ENCODE results near the gene CXorf66. TPM values are rescaled to one million over a fixed set of nuclear protein-coding genes. Genes with fewer than 3 reads are reported as not detected.

CXorf66 gene
- total RNA-seq = not detected in 3 replicates
- long read RNA-seq = 0 reads

- H3K36me3 Mint-ChIP-seq (ENCODE audit: low read depth) = no peaks in the 10 kb centered on the region
- peaks cover 24% of the 10 kb centered on the region for H3K9me3 Mint-ChIP-seq (ENCODE audit: low read depth)
- no peak for DNase-seq (ENCODE audit: low spot score)
- H3K27ac Mint-ChIP-seq (ENCODE audit: unreplicated experiment) = no peak within 1 kb of the TSS
- H3K4me1 Mint-ChIP-seq (ENCODE audit: low read depth) = no peaks in the 10 kb centered on the region
- no peak for TF ChIP-seq CTCF (IDR thresholded peaks at IDR 0.05)
- H3K27me3 Mint-ChIP-seq (ENCODE audit: low read depth) = peaks cover 7% of the 10 kb centered on the region
- H3K4me3 Mint-ChIP-seq (ENCODE audit: unreplicated experiment) = no peak within 1 kb of the TSS
These were observed at the start of gene CXorf66 for GRCh38 chrX:139965421-139965820. TSS of gene CXorf66 (minus strand) at chrX:139965521. CDS start at chrX:139965496, 25 bp downstream.

- no peak for DNase-seq (ENCODE audit: low spot score)
- H3K27ac Mint-ChIP-seq (ENCODE audit: unreplicated experiment) = no peak overlapping the region
- H3K9me3 Mint-ChIP-seq (ENCODE audit: low read depth) = peaks cover 4% of the 10 kb centered on the region
- no peak for TF ChIP-seq CTCF (IDR thresholded peaks at IDR 0.05)
- peaks cover 2% of the 10 kb centered on the region for H3K27me3 Mint-ChIP-seq (ENCODE audit: low read depth)
- no peaks in the 10 kb centered on the region for H3K4me1 Mint-ChIP-seq (ENCODE audit: low read depth)
- H3K4me3 Mint-ChIP-seq (ENCODE audit: unreplicated experiment) = no peak overlapping the region
- H3K36me3 Mint-ChIP-seq (ENCODE audit: low read depth) = no peaks in the 10 kb centered on the region
These were observed 17.5 kb upstream of the CXorf66 start for GRCh38 chrX:139982856-139983255.

- H3K4me1 Mint-ChIP-seq (ENCODE audit: low read depth) = no peaks in the 10 kb centered on the region
- DNase-seq (ENCODE audit: low spot score) = no peak
- no peak for TF ChIP-seq CTCF (IDR thresholded peaks at IDR 0.05)
- H3K36me3 Mint-ChIP-seq (ENCODE audit: low read depth) = no peaks in the 10 kb centered on the region
- H3K27me3 Mint-ChIP-seq (ENCODE audit: low read depth) = peaks cover 3% of the 10 kb centered on the region
- H3K4me3 Mint-ChIP-seq (ENCODE audit: unreplicated experiment) = no peak overlapping the region
- peaks cover 18% of the 10 kb centered on the region for H3K9me3 Mint-ChIP-seq (ENCODE audit: low read depth)
- no peak overlapping the region for H3K27ac Mint-ChIP-seq (ENCODE audit: unreplicated experiment)
These were observed 9.2 kb upstream of the CXorf66 start for GRCh38 chrX:139974471-139974870.

- no peak for DNase-seq (ENCODE audit: low spot score)
- Mint-ChIP-seq H3K27ac (ENCODE audit: unreplicated experiment) (no peak overlapping the region), H3K36me3 (ENCODE audit: low read depth) (no peaks in the 10 kb centered on the region)
These were observed 7.6 kb upstream of the CXorf66 start for GRCh38 chrX:139972629-139973624.

More at GRCh38 chrX:139972629-139973624, 7.6 kb upstream of the CXorf66 start:
- TF ChIP-seq CTCF (IDR thresholded peaks at IDR 0.05) = no peak
- peaks cover 3% of the 10 kb centered on the region for H3K27me3 Mint-ChIP-seq (ENCODE audit: low read depth)
- H3K4me1 Mint-ChIP-seq (ENCODE audit: low read depth) = no peaks in the 10 kb centered on the region
- H3K9me3 Mint-ChIP-seq (ENCODE audit: low read depth) = peaks cover 15% of the 10 kb centered on the region
- H3K4me3 Mint-ChIP-seq (ENCODE audit: unreplicated experiment) = no peak overlapping the region

Data from chondrocyte (in vitro differentiated cells).